Neural crest cell (in vitro differentiated cells): ENCODE results near the gene RABEPK. TPM values are rescaled to one million over a fixed set of nuclear protein-coding genes. Genes with fewer than 3 reads are reported as not detected.

Experiments used
- DNase-seq: peaks from one replicate; pipeline ENCODE4 v3.0.0; 2021; ENCODE audit warnings: low read depth, mixed read lengths, low spot score
- H3K27ac Mint-ChIP-seq: one replicate; pipeline ENCODE4 v1.8.0; 2021; ENCODE audit warnings: mild to moderate bottlenecking, mixed read lengths; ENCODE audit not compliant: unreplicated experiment
- H3K27me3 Mint-ChIP-seq: 2 replicates; pipeline ENCODE4 v1.8.0; 2021; ENCODE audit warnings: low read depth, mild to moderate bottlenecking, mixed read lengths
- H3K36me3 Mint-ChIP-seq: 2 replicates; pipeline ENCODE4 v1.8.0; 2021; ENCODE audit warnings: low read depth, mild to moderate bottlenecking, mixed read lengths
- H3K4me1 Mint-ChIP-seq: 2 replicates; pipeline ENCODE4 v1.8.0; 2021; ENCODE audit warnings: mixed read lengths
- H3K4me3 Mint-ChIP-seq: one replicate; pipeline ENCODE4 v1.8.0; 2021; ENCODE audit warnings: mild to moderate bottlenecking, mixed read lengths
- H3K9me3 Mint-ChIP-seq: 2 replicates; pipeline ENCODE4 v1.8.0; 2021; ENCODE audit warnings: mixed read lengths
- CTCF ChIP-seq: fragments of 200-600 bp; sonication (generic); conservative IDR thresholded peaks from 2 replicates; pipeline ENCODE4 v1.5.0; 2021; ENCODE audit warnings: antibody characterized with exemption, mild to moderate bottlenecking
- total RNA-seq: library from RNA; stranded (reverse); gene quantifications from 2 replicates; pipeline ENCODE4 v1.2.1, GENCODE V29; 2021

The RABEPK gene
- total RNA-seq, 1 donor from 2014 or later: 27.5 TPM

- no peak for DNase-seq
- H3K4me1 Mint-ChIP-seq: no peaks in the 10 kb centered on the region
- H3K4me3 Mint-ChIP-seq: no peak overlapping the region
- H3K27me3 Mint-ChIP-seq: no peaks in the 10 kb centered on the region
- H3K9me3 Mint-ChIP-seq: no peaks in the 10 kb centered on the region
- TF ChIP-seq CTCF: no peak
- H3K36me3 Mint-ChIP-seq: no peaks in the 10 kb centered on the region
- H3K27ac Mint-ChIP-seq: no peak overlapping the region
Observed at GRCh38 chr9:125254231-125254630, 53.9 kb downstream of the RABEPK start.

GRCh38 chr9:125255781-125256391 lies 55.5 kb downstream of the RABEPK start:
- no peak overlapping the region for H3K27ac Mint-ChIP-seq
- no peaks in the 10 kb centered on the region for H3K9me3 Mint-ChIP-seq
- peaks cover 7% of the 10 kb centered on the region for H3K4me1 Mint-ChIP-seq
- peak; percentile 56 for TF ChIP-seq CTCF
- no peaks in the 10 kb centered on the region for H3K36me3 Mint-ChIP-seq
- DNase-seq: no peak
- H3K27me3 Mint-ChIP-seq: no peaks in the 10 kb centered on the region
- no peak overlapping the region for H3K4me3 Mint-ChIP-seq

- no peak for TF ChIP-seq CTCF
- H3K4me1 Mint-ChIP-seq: peaks cover 24% of the 10 kb centered on the region
- H3K27me3 Mint-ChIP-seq: no peaks in the 10 kb centered on the region
- DNase-seq: no peak
- no peaks in the 10 kb centered on the region for H3K9me3 Mint-ChIP-seq
- H3K4me3 Mint-ChIP-seq: no peak overlapping the region
- H3K27ac Mint-ChIP-seq: no peak overlapping the region
- peaks cover 2% of the 10 kb centered on the region for H3K36me3 Mint-ChIP-seq
Observed at GRCh38 chr9:125258160-125258785, 57.9 kb downstream of the RABEPK start.

GRCh38 chr9:125258832-125259534 lies 58.6 kb downstream of the RABEPK start:
- DNase-seq: no peak
- H3K9me3 Mint-ChIP-seq: no peaks in the 10 kb centered on the region
- H3K27ac Mint-ChIP-seq: no peak overlapping the region
- no peaks in the 10 kb centered on the region for H3K27me3 Mint-ChIP-seq
- TF ChIP-seq CTCF: no peak
- peaks cover 27% of the 10 kb centered on the region for H3K4me1 Mint-ChIP-seq
- peak overlapping the region; percentile 38 for H3K4me3 Mint-ChIP-seq
- H3K36me3 Mint-ChIP-seq: peaks cover 2% of the 10 kb centered on the region

GRCh38 chr9:125260561-125260960 lies 60.2 kb downstream of the RABEPK start:
- TF ChIP-seq CTCF: no peak
- Mint-ChIP-seq H3K4me1 (peaks cover 27% of the 10 kb centered on the region), H3K4me3 (peak overlapping the region; percentile 99), H3K36me3 (peaks cover 2% of the 10 kb centered on the region), H3K27ac (peak overlapping the region; percentile 96), H3K9me3 (no peaks in the 10 kb centered on the region), H3K27me3 (no peaks in the 10 kb centered on the region)
- DNase-seq: no peak
